H9 (cell line): ENCODE measurements around the gene KNSTRN. TPM values are rescaled to one million over a fixed set of nuclear protein-coding genes. Genes with fewer than 3 reads are reported as not detected.

Experiments used
- DNase-seq: peaks from one replicate; pipeline ENCODE4 v3.0.0-alpha.2; 2017
- H2AFZ ChIP-seq: one replicate; pipeline ENCODE4 v1.6.1; 2013; ENCODE audit warnings: mild to moderate bottlenecking, low read length, control low read depth, moderate library complexity
- H2AK5ac ChIP-seq: 2 replicates; pipeline ENCODE4 v1.6.1; 2013; ENCODE audit warnings: low read length, control low read depth, mixed read lengths; ENCODE audit not compliant: insufficient read length
- H2BK120ac ChIP-seq: one replicate; pipeline ENCODE4 v1.6.1; 2013; ENCODE audit warnings: low read depth, mild to moderate bottlenecking, low read length, control low read depth, inconsistent platforms; ENCODE audit not compliant: poor library complexity, severe bottlenecking
- H2BK12ac ChIP-seq: 2 replicates; pipeline ENCODE4 v1.6.1; 2013; ENCODE audit warnings: low read length, control low read depth, mixed read lengths, low read depth; ENCODE audit not compliant: insufficient read length
- H2BK15ac ChIP-seq: 2 replicates; pipeline ENCODE4 v1.6.1; 2013; ENCODE audit warnings: low read depth, low read length, control low read depth
- H2BK20ac ChIP-seq: one replicate; pipeline ENCODE4 v1.6.1; 2013; ENCODE audit warnings: low read depth, mild to moderate bottlenecking, low read length, control low read depth, inconsistent platforms; ENCODE audit not compliant: poor library complexity, severe bottlenecking
- H2BK5ac ChIP-seq: 2 replicates; pipeline ENCODE4 v1.6.1; 2013; ENCODE audit warnings: low read length, control low read depth, mixed read lengths; ENCODE audit not compliant: insufficient read length
- H3K14ac ChIP-seq: 2 replicates; pipeline ENCODE4 v1.6.1; 2013; ENCODE audit warnings: low read length, control low read depth; ENCODE audit not compliant: insufficient read depth
- H3K18ac ChIP-seq: 2 replicates; pipeline ENCODE4 v1.6.1; 2013; ENCODE audit warnings: low read depth, mild to moderate bottlenecking, mixed read lengths, low read length, control low read depth; ENCODE audit not compliant: insufficient read length
- H3K23ac ChIP-seq: 2 replicates; pipeline ENCODE4 v1.6.1; 2013; ENCODE audit warnings: low read length, control low read depth, mixed read lengths, low read depth; ENCODE audit not compliant: insufficient read length
- H3K23me2 ChIP-seq: 2 replicates; pipeline ENCODE4 v1.6.1; 2013; ENCODE audit warnings: low read depth, mild to moderate bottlenecking, mixed read lengths, low read length, control low read depth; ENCODE audit not compliant: insufficient read length, poor library complexity, severe bottlenecking
- H3K27ac ChIP-seq: 2 replicates; pipeline ENCODE4 v1.5.1; 2013; ENCODE audit warnings: low read length, control low read depth, mixed read lengths, low read depth; ENCODE audit not compliant: insufficient read length
- H3K27me3 ChIP-seq: 2 replicates; pipeline ENCODE4 v1.6.1; 2013; ENCODE audit warnings: low read length, control low read depth, inconsistent platforms; ENCODE audit not compliant: insufficient read depth
- H3K4ac ChIP-seq: 2 replicates; pipeline ENCODE4 v1.6.1; 2013; ENCODE audit warnings: low read depth, mild to moderate bottlenecking, control low read depth, inconsistent platforms, low read length, moderate library complexity
- H3K4me1 ChIP-seq: 2 replicates; pipeline ENCODE4 v1.6.1; 2013; ENCODE audit warnings: low read length, control low read depth, inconsistent platforms; ENCODE audit not compliant: insufficient read depth
- H3K4me2 ChIP-seq: 2 replicates; pipeline ENCODE4 v1.6.1; 2013; ENCODE audit warnings: low read length, control low read depth, mixed read lengths; ENCODE audit not compliant: insufficient read length, insufficient read depth
- H3K56ac ChIP-seq: 2 replicates; pipeline ENCODE4 v1.6.1; 2013; ENCODE audit warnings: low read depth, mild to moderate bottlenecking, mixed read lengths, low read length, control low read depth; ENCODE audit not compliant: insufficient read length
- H3K79me1 ChIP-seq: 2 replicates; pipeline ENCODE4 v1.6.1; 2013; ENCODE audit warnings: low read depth, mild to moderate bottlenecking, moderate library complexity, low read length, control low read depth, inconsistent platforms; ENCODE audit not compliant: insufficient read depth, poor library complexity, severe bottlenecking
- H3K79me2 ChIP-seq: 2 replicates; pipeline ENCODE4 v1.6.1; 2013; ENCODE audit warnings: low read length, control low read depth, inconsistent platforms; ENCODE audit not compliant: insufficient read depth
- H3K9ac ChIP-seq: 2 replicates; pipeline ENCODE4 v1.6.1; 2013; ENCODE audit warnings: low read length, control low read depth, mixed read lengths; ENCODE audit not compliant: insufficient read length; ENCODE audit errors: extremely low read depth
- H3K9me3 ChIP-seq: one replicate; pipeline ENCODE4 v1.6.1; 2013; ENCODE audit warnings: low read depth, low read length, inconsistent platforms; ENCODE audit not compliant: control insufficient read depth
- H3T11ph ChIP-seq: one replicate; pipeline ENCODE4 v1.6.1; 2013; ENCODE audit warnings: mild to moderate bottlenecking, low read length, control low read depth, inconsistent platforms
- H4K20me1 ChIP-seq: one replicate; pipeline ENCODE4 v1.6.1; 2013; ENCODE audit not compliant: control insufficient read depth, insufficient read length, insufficient read depth
- H4K5ac ChIP-seq: 2 replicates; pipeline ENCODE4 v1.6.1; 2013; ENCODE audit warnings: low read depth, mild to moderate bottlenecking, mixed read lengths, low read length, control low read depth; ENCODE audit not compliant: insufficient read length
- H4K8ac ChIP-seq: replicated peaks from 2 replicates; pipeline ENCODE4 v1.6.1; 2013; ENCODE audit warnings: low read length, control low read depth, mixed read lengths, low read depth; ENCODE audit not compliant: insufficient read length
- H4K91ac ChIP-seq: 2 replicates; pipeline ENCODE4 v1.6.1; 2013; ENCODE audit warnings: low read depth, mild to moderate bottlenecking, moderate library complexity, mixed read lengths, low read length, control low read depth; ENCODE audit not compliant: insufficient read length
- H3K27ac Mint-ChIP-seq, 3 experiments: 2 replicates in 2 of 3; 3 replicates in 1 of 3; pipeline ENCODE4 v1.8.0; 2020 to 2021; ENCODE audit warnings: mixed read lengths in 3 of 3, mild to moderate bottlenecking in 1 of 3, moderate library complexity in 1 of 3
- H3K27me3 Mint-ChIP-seq: 2 replicates; pipeline ENCODE4 v1.8.0; 2021; ENCODE audit warnings: low read depth, mild to moderate bottlenecking, moderate library complexity, mixed read lengths
- H3K36me3 Mint-ChIP-seq, 3 experiments: 2 replicates in 2 of 3; 3 replicates in 1 of 3; pipeline ENCODE4 v1.8.0; 2020 to 2021; ENCODE audit warnings: low read depth in 3 of 3, mixed read lengths in 3 of 3; ENCODE audit not compliant: insufficient read depth in 1 of 3
- H3K4me1 Mint-ChIP-seq, 2 experiments: 2 replicates each; pipeline ENCODE4 v1.8.0; 2020; ENCODE audit warnings: mixed read lengths in 2 of 2
- H3K4me3 Mint-ChIP-seq, 2 experiments: 2 replicates in 1 of 2; 3 replicates in 1 of 2; pipeline ENCODE4 v1.8.0; 2020 to 2021; ENCODE audit warnings: mild to moderate bottlenecking in 2 of 2, mixed read lengths in 2 of 2, moderate library complexity in 1 of 2
- H3K9me3 Mint-ChIP-seq, 2 experiments: 2 replicates in 1 of 2; 3 replicates in 1 of 2; pipeline ENCODE4 v1.8.0; 2020; ENCODE audit warnings: mild to moderate bottlenecking in 2 of 2, mixed read lengths in 2 of 2, moderate library complexity in 1 of 2
- WGBS: extraction: QIAGEN DNeasy Blood & Tissue Kit; methylation state at CpG from one replicate; pipeline ENCODE4 v1.1.7; 2013; ENCODE audit warnings: missing lambda C conversion rate, low lambda C conversion rate, mixed read lengths; ENCODE audit not compliant: insufficient read length; ENCODE audit errors: extremely low coverage; 5-methylcytosine and 5-hydroxymethylcytosine counted together
- total RNA-seq: library from RNA; stranded (reverse); gene quantifications from 2 replicates; pipeline ENCODE4 v1.2.1, GENCODE V29; 2021
- TF ChIP-seq, protein P1 (sequence below): fragments of 200-600 bp; sonication (generic); conservative IDR thresholded peaks from 3 replicates; pipeline ENCODE4 v1.8.0; 2021; ENCODE audit warnings: antibody characterized with exemption, mild to moderate bottlenecking

Gene KNSTRN
- total RNA-seq, 1 experiment from 2014 or later, result 53.9 TPM

DNA sequence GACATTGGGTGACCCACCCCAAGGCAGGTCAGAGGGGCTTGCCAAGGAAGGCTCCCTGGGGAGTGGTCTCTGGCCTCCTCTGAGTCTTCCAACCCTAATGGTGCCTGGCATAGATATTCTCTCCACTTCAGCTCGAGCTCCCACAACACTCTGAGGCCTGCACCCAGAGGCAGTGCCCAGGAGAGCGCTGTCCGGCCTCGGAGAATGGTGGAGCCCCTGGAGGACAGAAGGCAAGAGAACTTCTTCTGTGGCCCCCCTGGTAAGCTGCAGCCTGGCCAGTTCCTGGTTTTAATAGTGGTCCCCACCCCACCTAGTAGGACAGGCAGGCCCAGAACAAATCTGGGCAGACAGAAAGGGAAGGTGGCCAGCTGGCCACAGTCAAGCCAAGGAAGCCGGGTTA is 17.5 kb upstream of the KNSTRN start:
- WGBS, result no CpG with 5 or more reads among the region's 5 CpGs
- no peak overlapping the region for H2BK120ac ChIP-seq
- no peak overlapping the region for H3K56ac ChIP-seq
- no peak overlapping the region for H3K23ac ChIP-seq
- no peak overlapping the region for H4K91ac ChIP-seq
- no peaks in the 10 kb centered on the region for H3K79me2 ChIP-seq
- no peaks in the 10 kb centered on the region for H3K23me2 ChIP-seq
- H3K4me2 ChIP-seq, result no peak overlapping the region
- Mint-ChIP-seq H3K27ac (no peak overlapping the region), H3K36me3 (no peaks in the 10 kb centered on the region), H3K27me3 (peaks cover 59% of the 10 kb centered on the region), H3K4me1 (peaks cover 5 to 13% of the 10 kb centered on the region in 2 experiments), H3K9me3 (peaks cover 0 to 2% of the 10 kb centered on the region in 2 experiments; a peak in 1 of 5 replicates), H3K4me3 (no peak overlapping the region)
- no peak overlapping the region for H2BK20ac ChIP-seq
- no peak overlapping the region for H4K8ac ChIP-seq
- H2BK15ac ChIP-seq, result no peak overlapping the region
- TF ChIP-seq, protein P1, sequence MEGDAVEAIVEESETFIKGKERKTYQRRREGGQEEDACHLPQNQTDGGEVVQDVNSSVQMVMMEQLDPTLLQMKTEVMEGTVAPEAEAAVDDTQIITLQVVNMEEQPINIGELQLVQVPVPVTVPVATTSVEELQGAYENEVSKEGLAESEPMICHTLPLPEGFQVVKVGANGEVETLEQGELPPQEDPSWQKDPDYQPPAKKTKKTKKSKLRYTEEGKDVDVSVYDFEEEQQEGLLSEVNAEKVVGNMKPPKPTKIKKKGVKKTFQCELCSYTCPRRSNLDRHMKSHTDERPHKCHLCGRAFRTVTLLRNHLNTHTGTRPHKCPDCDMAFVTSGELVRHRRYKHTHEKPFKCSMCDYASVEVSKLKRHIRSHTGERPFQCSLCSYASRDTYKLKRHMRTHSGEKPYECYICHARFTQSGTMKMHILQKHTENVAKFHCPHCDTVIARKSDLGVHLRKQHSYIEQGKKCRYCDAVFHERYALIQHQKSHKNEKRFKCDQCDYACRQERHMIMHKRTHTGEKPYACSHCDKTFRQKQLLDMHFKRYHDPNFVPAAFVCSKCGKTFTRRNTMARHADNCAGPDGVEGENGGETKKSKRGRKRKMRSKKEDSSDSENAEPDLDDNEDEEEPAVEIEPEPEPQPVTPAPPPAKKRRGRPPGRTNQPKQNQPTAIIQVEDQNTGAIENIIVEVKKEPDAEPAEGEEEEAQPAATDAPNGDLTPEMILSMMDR, result no peak
- H2AFZ ChIP-seq, result no peak overlapping the region
- no peak overlapping the region for H4K5ac ChIP-seq
- H3T11ph ChIP-seq, result no peak overlapping the region
- H2AK5ac ChIP-seq, result no peak overlapping the region
- H3K14ac ChIP-seq, result no peak overlapping the region
- H3K9ac ChIP-seq, result no peak overlapping the region
- H3K79me1 ChIP-seq, result no peaks in the 10 kb centered on the region
- no peak overlapping the region for H2BK5ac ChIP-seq
- H2BK12ac ChIP-seq, result no peak overlapping the region
- H3K4me1 ChIP-seq, result no peaks in the 10 kb centered on the region
- H3K27ac ChIP-seq, result no peak overlapping the region
- H3K27me3 ChIP-seq, result no peaks in the 10 kb centered on the region; the same call in none of the 2 replicates
- no peak overlapping the region for H3K18ac ChIP-seq
- H4K20me1 ChIP-seq, result no peaks in the 10 kb centered on the region
- no peaks in the 10 kb centered on the region for H3K9me3 ChIP-seq
- DNase-seq, result no peak
- H3K4ac ChIP-seq, result no peak overlapping the region
